Measurements from ENCODE around the gene DHX16.
"Not testable (repeated sequence)": the region's sequence is repeated elsewhere in the genome, so short reads cannot be mapped to it uniquely, and the experiment has no call there.

Gene DHX16

DNA sequence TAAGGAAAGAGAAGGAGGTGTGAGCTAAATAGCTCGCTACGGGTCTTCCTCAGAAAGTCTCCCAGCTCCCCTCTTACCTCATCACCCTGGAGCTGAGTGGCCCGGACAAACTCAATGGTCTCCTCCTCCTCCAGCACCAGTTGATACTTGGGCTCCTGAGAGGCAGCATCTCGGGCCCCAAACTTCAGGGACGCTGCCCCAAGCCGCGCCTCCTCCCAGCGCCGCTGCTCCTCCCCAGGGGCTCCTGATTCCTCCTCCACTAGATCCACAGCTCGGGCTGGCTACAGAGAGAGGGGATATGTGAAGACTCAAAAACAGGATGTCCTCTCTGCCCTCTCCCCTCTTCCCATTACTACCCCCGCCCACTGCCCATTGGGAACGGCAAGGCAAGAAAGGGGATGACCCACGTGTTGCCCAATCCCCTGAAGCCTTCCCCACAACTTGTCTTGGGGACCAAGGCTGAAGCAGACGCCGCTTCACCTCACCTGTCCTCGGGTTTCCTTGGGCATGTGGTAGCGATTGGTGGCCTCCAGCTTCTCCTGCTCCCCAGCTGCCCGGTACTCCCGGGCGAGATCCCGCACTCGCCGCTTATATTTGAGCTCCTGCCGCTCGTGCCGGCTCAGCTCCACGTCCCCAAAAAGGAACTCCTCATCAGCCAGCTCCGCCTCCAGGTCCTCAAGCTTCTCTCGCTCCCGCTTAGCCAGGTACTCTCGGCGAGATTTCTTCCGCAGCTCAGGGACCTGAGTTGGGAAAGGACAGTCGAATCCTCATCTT is 7.6 kb downstream of the DHX16 start:
- Histone ChIP-seq H3K4me1 (no peaks in the 10 kb centered on the region), H3K9me3 (no peaks in the 10 kb centered on the region), H3K36me3 (peaks cover 79 to 100% (median 86%) of the 10 kb centered on the region in 3 donors), H3K27ac (no peak overlapping the region), H3K27me3 (no peaks in the 10 kb centered on the region), H3K4me3 (no peak overlapping the region)
- TF ChIP-seq, protein P1, sequence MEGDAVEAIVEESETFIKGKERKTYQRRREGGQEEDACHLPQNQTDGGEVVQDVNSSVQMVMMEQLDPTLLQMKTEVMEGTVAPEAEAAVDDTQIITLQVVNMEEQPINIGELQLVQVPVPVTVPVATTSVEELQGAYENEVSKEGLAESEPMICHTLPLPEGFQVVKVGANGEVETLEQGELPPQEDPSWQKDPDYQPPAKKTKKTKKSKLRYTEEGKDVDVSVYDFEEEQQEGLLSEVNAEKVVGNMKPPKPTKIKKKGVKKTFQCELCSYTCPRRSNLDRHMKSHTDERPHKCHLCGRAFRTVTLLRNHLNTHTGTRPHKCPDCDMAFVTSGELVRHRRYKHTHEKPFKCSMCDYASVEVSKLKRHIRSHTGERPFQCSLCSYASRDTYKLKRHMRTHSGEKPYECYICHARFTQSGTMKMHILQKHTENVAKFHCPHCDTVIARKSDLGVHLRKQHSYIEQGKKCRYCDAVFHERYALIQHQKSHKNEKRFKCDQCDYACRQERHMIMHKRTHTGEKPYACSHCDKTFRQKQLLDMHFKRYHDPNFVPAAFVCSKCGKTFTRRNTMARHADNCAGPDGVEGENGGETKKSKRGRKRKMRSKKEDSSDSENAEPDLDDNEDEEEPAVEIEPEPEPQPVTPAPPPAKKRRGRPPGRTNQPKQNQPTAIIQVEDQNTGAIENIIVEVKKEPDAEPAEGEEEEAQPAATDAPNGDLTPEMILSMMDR (IDR thresholded peaks at IDR 0.05): no peak
- DNase-seq: no peak
- intact Hi-C loops (cut with DNase I; ENCODE audit: low total_unique reads): no loop called here

DNA sequence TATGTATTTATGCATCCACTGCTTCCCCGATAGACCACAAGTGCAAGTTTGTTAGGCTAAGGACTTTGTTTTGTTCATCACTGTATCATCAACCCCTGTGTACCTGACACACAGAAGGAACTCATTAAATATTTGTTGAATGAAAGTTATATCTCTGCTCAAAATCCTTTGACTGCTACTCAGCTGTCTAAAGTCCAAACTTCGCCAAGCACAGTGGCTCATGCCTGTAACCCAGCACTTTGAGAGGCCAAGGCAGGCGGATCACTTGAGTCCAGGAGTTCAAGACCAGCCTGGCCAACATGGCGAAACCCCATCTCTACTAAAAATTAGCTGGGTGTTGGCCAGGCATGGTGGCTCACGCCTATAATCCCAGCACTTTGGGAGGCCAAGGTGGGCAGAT is 14.9 kb downstream of the DHX16 start:
- peaks cover 100% of the 10 kb centered on the region in 3 donors for H3K36me3 ChIP-seq
- DNase-seq; intact Hi-C loops (cut with DNase I; ENCODE audit: low total_unique reads): not testable (repeated sequence)

DNA sequence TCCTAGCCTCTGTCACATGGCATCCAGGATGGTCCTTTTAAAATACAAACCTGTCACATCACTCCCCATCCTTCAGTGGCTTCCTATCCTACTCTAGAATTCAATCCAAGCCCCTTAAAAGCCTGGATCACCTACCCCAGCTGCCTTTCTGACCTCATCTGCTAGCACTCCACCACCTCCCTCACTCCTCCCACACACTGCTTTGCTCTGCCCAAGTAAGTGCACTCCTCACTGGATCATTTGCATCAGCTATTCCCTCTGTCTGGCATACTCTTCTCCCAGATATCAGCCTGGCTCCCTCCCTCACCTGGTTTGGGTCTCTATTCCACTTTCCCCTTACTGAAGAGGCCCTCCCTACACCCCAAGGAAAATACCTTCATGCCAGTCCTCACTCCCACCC is 15.4 kb downstream of the DHX16 start:
- DNase-seq: no peak
- Histone ChIP-seq H3K9me3 (no peaks in the 10 kb centered on the region), H3K4me1 (no peaks in the 10 kb centered on the region), H3K4me3 (no peak overlapping the region), H3K36me3 (peaks cover 100% of the 10 kb centered on the region in 3 donors), H3K27ac (no peak overlapping the region), H3K27me3 (no peaks in the 10 kb centered on the region)
- intact Hi-C loops (cut with DNase I; ENCODE audit: low total_unique reads): no loop called here
- TF ChIP-seq, protein P1 (IDR thresholded peaks at IDR 0.05): no peak

More for the DNA sequence above, 14.9 kb downstream of the DHX16 start:
- not testable (repeated sequence) for H3K9me3 ChIP-seq, H3K4me3 ChIP-seq, H3K4me1 ChIP-seq, H3K27me3 ChIP-seq, H3K27ac ChIP-seq

DNA sequence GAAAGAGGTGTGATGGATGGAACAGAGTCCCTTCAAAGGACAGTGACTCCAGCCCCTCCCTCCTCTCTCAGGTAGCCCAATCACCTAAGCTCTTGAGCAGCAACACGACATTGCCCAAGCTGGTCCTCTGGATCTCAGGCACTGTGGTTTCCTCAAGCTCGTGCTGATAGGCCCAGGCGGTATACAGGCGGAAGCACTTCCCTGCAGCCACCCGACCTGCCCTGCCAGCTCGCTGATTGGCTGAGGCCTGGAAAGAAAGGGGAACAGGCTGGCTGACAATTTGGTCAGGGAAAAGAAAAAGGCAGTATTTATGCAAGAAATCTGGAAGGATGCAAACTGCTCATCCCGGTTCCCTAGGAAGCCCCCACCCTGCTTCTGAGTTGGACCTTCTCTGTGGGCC is 16.3 kb downstream of the DHX16 start:
- DNase-seq: no peak
- H3K27me3 ChIP-seq: no peaks in the 10 kb centered on the region
- no peak overlapping the region for H3K27ac ChIP-seq
- H3K36me3 ChIP-seq: peaks cover 98 to 100% (median 100%) of the 10 kb centered on the region in 3 donors
- TF ChIP-seq, protein P1 (IDR thresholded peaks at IDR 0.05): no peak
- H3K9me3 ChIP-seq: no peaks in the 10 kb centered on the region
- H3K4me3 ChIP-seq: no peak overlapping the region
- intact Hi-C loops (cut with DNase I; ENCODE audit: low total_unique reads): no loop called here
- no peaks in the 10 kb centered on the region for H3K4me1 ChIP-seq

DNA sequence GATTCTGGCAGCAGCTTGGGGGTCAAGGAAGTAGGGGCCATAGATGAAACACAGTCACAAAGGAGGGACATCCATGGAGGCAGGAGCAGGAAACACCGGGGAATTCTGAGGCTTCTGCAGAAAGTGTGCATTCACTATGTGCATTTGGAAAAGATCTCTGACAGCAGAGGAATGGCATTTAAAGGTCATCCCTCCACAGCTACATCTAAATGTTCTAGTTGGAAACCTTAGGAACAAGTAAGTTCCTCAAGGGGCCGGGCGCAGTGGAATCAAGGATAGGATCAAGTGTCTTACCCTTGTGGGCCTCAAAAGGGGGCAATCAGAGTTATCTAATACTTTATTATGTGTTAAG is 17.1 kb downstream of the DHX16 start:
- H3K36me3 ChIP-seq: peaks cover 93 to 100% (median 99%) of the 10 kb centered on the region in 3 donors
- intact Hi-C loops (cut with DNase I; ENCODE audit: low total_unique reads): no loop called here
- DNase-seq: no peak

More for the DNA sequence above, 17.1 kb downstream of the DHX16 start:
- Histone ChIP-seq H3K4me1 (no peaks in the 10 kb centered on the region), H3K27ac (no peak overlapping the region), H3K27me3 (no peaks in the 10 kb centered on the region), H3K4me3 (no peak overlapping the region), H3K9me3 (no peaks in the 10 kb centered on the region)
- TF ChIP-seq, protein P1 (IDR thresholded peaks at IDR 0.05): no peak

Measured in tibial artery (tissue), 4 donors.